Natural killer cell (primary cell): ENCODE results near the gene MBD3L1. TPM values are rescaled to one million over a fixed set of nuclear protein-coding genes. Genes with fewer than 3 reads are reported as not detected.

Source experiments
- ATAC-seq, 3 donors: fragments of 150-1000 bp in 2 of 3; fragments of 200-7000 bp in 1 of 3; cut with Tn5 transposase; 1 replicate in 1 of 3; 2 replicates in 2 of 3; pipeline ENCODE4 v1.10.0; 2021; ENCODE audit warnings: mild to moderate bottlenecking in 2 of 3, moderate library complexity in 2 of 3
- DNase-seq, 2 donors: peaks; one replicate each; pipeline versions ENCODE4 v3.0.0 to v3.0.0-alpha.2; 2013 to 2021; ENCODE audit warnings: mixed read lengths in 1 of 2
- H3K27ac ChIP-seq: one replicate; pipeline ENCODE4 v1.5.1; 2013; ENCODE audit warnings: mild to moderate bottlenecking, low read length
- H3K27me3 ChIP-seq: one replicate; pipeline ENCODE4 v1.6.1; 2013; ENCODE audit warnings: low read length; ENCODE audit not compliant: control insufficient read depth, insufficient read depth
- H3K36me3 ChIP-seq: one replicate; pipeline ENCODE4 v1.6.1; 2013; ENCODE audit warnings: low read length; ENCODE audit not compliant: control insufficient read depth, insufficient read depth
- H3K4me1 ChIP-seq: one replicate; pipeline ENCODE4 v1.6.1; 2013; ENCODE audit warnings: low read length; ENCODE audit not compliant: control insufficient read depth, insufficient read depth
- H3K4me3 ChIP-seq: one replicate; pipeline ENCODE4 v1.5.1; 2013; ENCODE audit warnings: low read length
- H3K9me3 ChIP-seq: one replicate; pipeline ENCODE4 v1.6.1; 2013; ENCODE audit warnings: low read length; ENCODE audit not compliant: control insufficient read depth, insufficient read depth
- H3K27ac Mint-ChIP-seq, 2 donors: one replicate each; pipeline ENCODE4 v1.8.0; 2022; ENCODE audit warnings: mild to moderate bottlenecking in 2 of 2, mixed read lengths in 2 of 2, moderate library complexity in 1 of 2
- H3K27me3 Mint-ChIP-seq, 2 donors: one replicate each; pipeline ENCODE4 v1.8.0; 2022; ENCODE audit warnings: low read depth in 2 of 2, mixed read lengths in 2 of 2
- H3K36me3 Mint-ChIP-seq: one replicate; pipeline ENCODE4 v1.8.0; 2022; ENCODE audit warnings: mixed read lengths
- H3K4me1 Mint-ChIP-seq, 2 donors: one replicate each; pipeline ENCODE4 v1.8.0; 2022; ENCODE audit warnings: mixed read lengths in 2 of 2
- H3K4me3 Mint-ChIP-seq: one replicate; pipeline ENCODE4 v1.8.0; 2022; ENCODE audit warnings: mild to moderate bottlenecking, moderate library complexity, mixed read lengths
- H3K9me3 Mint-ChIP-seq, 2 donors: one replicate each; pipeline ENCODE4 v1.8.0; 2022; ENCODE audit warnings: mixed read lengths in 2 of 2
- CTCF ChIP-seq: fragments of 200-600 bp; IDR thresholded peaks from one replicate; pipeline ENCODE4 v1.8.0; 2022; ENCODE audit warnings: antibody characterized with exemption
- WGBS: methylation state at CpG from one replicate; pipeline ENCODE4 v1.1.7; 2013; ENCODE audit warnings: missing lambda C conversion rate; ENCODE audit not compliant: insufficient coverage; 5-methylcytosine and 5-hydroxymethylcytosine counted together
- intact Hi-C: fragments of 100-400 bp; cut with micrococcal nuclease; formaldehyde crosslinking; loops from one replicate; pipeline ENCODE4 v1.14.2; 2022
- total RNA-seq, 4 donors: library from RNA; stranded (reverse); fragments of 120-200 nt in 1 of 4; gene quantifications; one replicate each; pipeline versions ENCODE4 v1.2.3 to v1.2.4, GENCODE V29; 2013 to 2022

The MBD3L1 gene
- total RNA-seq, 3 donors from 2014 or later (not counting 1 experiment from before 2014, with no cell fraction given) = not detected

GRCh38 chr19:8811315-8812172 lies 20.6 kb upstream of the MBD3L1 start:
- Histone ChIP-seq H3K36me3 (peaks cover 59% of the 10 kb centered on the region), H3K27ac (no peak overlapping the region), H3K9me3 (peaks cover 66% of the 10 kb centered on the region), H3K4me3 (no peak overlapping the region), H3K4me1 (no peaks in the 10 kb centered on the region), H3K27me3 (no peaks in the 10 kb centered on the region)
- ATAC-seq = no peak
- no peaks in the 10 kb centered on the region for H3K27me3 Mint-ChIP-seq
- no peak overlapping the region for H3K4me3 Mint-ChIP-seq
- H3K4me1 Mint-ChIP-seq = no peaks in the 10 kb centered on the region
- H3K27ac Mint-ChIP-seq = no peak overlapping the region
- 97% methylated on average over 8 of the region's 10 CpGs for WGBS
- no peak for DNase-seq
- intact Hi-C loops = no loop called here
- peaks cover 79% of the 10 kb centered on the region for H3K36me3 Mint-ChIP-seq
- no peak for TF ChIP-seq CTCF
- H3K9me3 Mint-ChIP-seq = peaks cover 16 to 39% of the 10 kb centered on the region in 2 donors

DNA sequence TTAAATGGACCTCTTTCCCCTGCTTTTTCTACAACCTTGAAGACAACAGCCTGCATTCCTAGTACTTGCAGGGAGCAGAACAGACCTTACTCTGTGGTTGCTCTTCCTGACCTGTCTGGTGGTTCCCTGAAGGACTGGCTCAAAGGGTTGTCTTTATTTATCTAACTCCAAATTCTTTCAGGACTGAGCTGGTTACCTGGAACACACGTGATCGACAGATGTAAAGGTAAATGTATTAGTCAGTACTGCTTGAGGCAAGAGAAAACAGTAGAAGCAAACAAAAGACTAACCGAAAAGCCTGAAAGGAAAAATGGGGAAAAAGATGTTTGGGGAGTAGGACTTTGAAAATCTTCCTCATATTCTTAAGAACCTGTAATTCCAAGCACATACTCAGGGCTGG lies 18.0 kb upstream of the MBD3L1 start:
- Histone ChIP-seq H3K36me3 (peaks cover 66% of the 10 kb centered on the region), H3K4me3 (no peak overlapping the region), H3K27me3 (no peaks in the 10 kb centered on the region), H3K4me1 (no peaks in the 10 kb centered on the region), H3K27ac (no peak overlapping the region), H3K9me3 (peaks cover 47% of the 10 kb centered on the region)
- H3K9me3 Mint-ChIP-seq = peaks cover 12 to 34% of the 10 kb centered on the region in 2 donors
- DNase-seq = no peak
- no peak overlapping the region for H3K27ac Mint-ChIP-seq
- WGBS = 90% methylated on average over 3 of the region's 3 CpGs
- peaks cover 87% of the 10 kb centered on the region for H3K36me3 Mint-ChIP-seq
- no peak overlapping the region for H3K4me3 Mint-ChIP-seq
- H3K27me3 Mint-ChIP-seq = no peaks in the 10 kb centered on the region
- no peak for TF ChIP-seq CTCF
- no peak for ATAC-seq
- intact Hi-C loops = no loop called here
- H3K4me1 Mint-ChIP-seq = no peaks in the 10 kb centered on the region

DNA sequence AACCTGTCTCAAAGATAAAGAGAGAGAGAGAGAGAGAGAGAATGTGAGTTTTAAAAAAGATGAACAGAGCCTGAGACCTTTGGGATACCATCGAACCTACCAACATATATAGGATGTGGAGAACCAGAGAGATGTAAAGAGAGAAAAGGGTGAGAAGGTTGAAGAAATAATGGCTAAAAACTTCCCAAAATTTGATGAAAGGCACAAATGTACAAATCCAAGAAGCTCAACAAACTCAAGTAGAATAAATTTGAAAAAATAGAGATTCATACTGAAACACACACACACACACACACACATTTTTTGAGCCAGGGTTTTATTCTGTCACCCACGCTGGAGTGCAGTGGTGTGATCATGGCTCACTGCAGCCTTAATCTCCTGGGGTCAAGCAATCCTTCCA lies 16.4 kb upstream of the MBD3L1 start:
- Histone ChIP-seq H3K4me3 (no peak overlapping the region), H3K4me1 (no peaks in the 10 kb centered on the region), H3K9me3 (peaks cover 38% of the 10 kb centered on the region), H3K36me3 (peaks cover 80% of the 10 kb centered on the region), H3K27ac (no peak overlapping the region), H3K27me3 (no peaks in the 10 kb centered on the region)
- no peak for TF ChIP-seq CTCF
- intact Hi-C loops = no loop called here
- H3K27ac Mint-ChIP-seq = no peak overlapping the region
- no peak overlapping the region for H3K4me3 Mint-ChIP-seq
- H3K9me3 Mint-ChIP-seq = peaks cover 12 to 33% of the 10 kb centered on the region in 2 donors
- H3K36me3 Mint-ChIP-seq = peaks cover 82% of the 10 kb centered on the region
- H3K4me1 Mint-ChIP-seq = no peaks in the 10 kb centered on the region
- WGBS = 90% methylated on average over 1 of the region's 2 CpGs
- H3K27me3 Mint-ChIP-seq = no peaks in the 10 kb centered on the region
- ATAC-seq (no peak), DNase-seq (no peak)
